ENCODE measurements around the gene CFAP100. TPM values are rescaled to one million over a fixed set of nuclear protein-coding genes. Genes with fewer than 3 reads are reported as not detected.

CFAP100 gene
- total RNA-seq, 3 donors from 2014 or later: not detected

- Histone ChIP-seq H3K36me3 (ENCODE audit: low read depth) (no peaks in the 10 kb centered on the region), H3K9me3 (no peaks in the 10 kb centered on the region), H3K4me1 (ENCODE audit: low read depth) (no peaks in the 10 kb centered on the region), H3K4me3 (no peak overlapping the region)
- no peak for TF ChIP-seq CTCF (IDR thresholded peaks at IDR 0.05)
- ATAC-seq: no peak
- peak in 1 of 3 donors; percentile 17 for DNase-seq
- intact Hi-C loops (cut with DNase I, micrococcal nuclease): no loop called here
Measured at GRCh38 chr3:126370606-126371005, 24.1 kb upstream of the CFAP100 start.

GRCh38 chr3:126371096-126371705, 23.5 kb upstream of the CFAP100 start:
- no peak for TF ChIP-seq CTCF (IDR thresholded peaks at IDR 0.05)
- Histone ChIP-seq H3K9me3 (no peaks in the 10 kb centered on the region), H3K4me1 (ENCODE audit: low read depth) (no peaks in the 10 kb centered on the region), H3K4me3 (no peak overlapping the region), H3K36me3 (ENCODE audit: low read depth) (no peaks in the 10 kb centered on the region)
- intact Hi-C loops (cut with DNase I, micrococcal nuclease): no loop called here
- ATAC-seq: no peak
- DNase-seq: peak in 1 of 3 donors; percentile 31

GRCh38 chr3:126372413-126373145, 22.1 kb upstream of the CFAP100 start:
- intact Hi-C loops (cut with DNase I, micrococcal nuclease): no loop called here
- Histone ChIP-seq H3K9me3 (no peaks in the 10 kb centered on the region), H3K4me1 (ENCODE audit: low read depth) (no peaks in the 10 kb centered on the region), H3K4me3 (no peak overlapping the region), H3K36me3 (ENCODE audit: low read depth) (no peaks in the 10 kb centered on the region)
- ATAC-seq (no peak), DNase-seq (peak in 1 of 3 donors; percentile 35)
- TF ChIP-seq CTCF (IDR thresholded peaks at IDR 0.05): no peak

GRCh38 chr3:126373146-126373613, 21.5 kb upstream of the CFAP100 start:
- H3K9me3 ChIP-seq: no peaks in the 10 kb centered on the region
- no peak for TF ChIP-seq CTCF (IDR thresholded peaks at IDR 0.05)
- H3K36me3 ChIP-seq (ENCODE audit: low read depth): no peaks in the 10 kb centered on the region
- ATAC-seq (no peak), DNase-seq (peak in 1 of 3 donors; percentile 17)
- intact Hi-C loops (cut with DNase I, micrococcal nuclease): no loop called here
- H3K4me3 ChIP-seq: no peak overlapping the region
- no peaks in the 10 kb centered on the region for H3K4me1 ChIP-seq (ENCODE audit: low read depth)

GRCh38 chr3:126373682-126374601, 20.8 kb upstream of the CFAP100 start:
- intact Hi-C loops (cut with DNase I, micrococcal nuclease): no loop called here
- Histone ChIP-seq H3K4me3 (no peak overlapping the region), H3K36me3 (ENCODE audit: low read depth) (no peaks in the 10 kb centered on the region), H3K9me3 (no peaks in the 10 kb centered on the region), H3K4me1 (ENCODE audit: low read depth) (no peaks in the 10 kb centered on the region)
- DNase-seq (peak in 1 of 3 donors; percentile 26), ATAC-seq (no peak)
- no peak for TF ChIP-seq CTCF (IDR thresholded peaks at IDR 0.05)

All from mucosa of descending colon (tissue), 3 donors.